GM19035 (cell line): ENCODE data around the gene KRT37.
"Not testable (repeated sequence)": the region's sequence is repeated elsewhere in the genome, so short reads cannot be mapped to it uniquely, and the experiment has no call there.

ENCODE experiments used
- ATAC-seq: cut with Tn5 transposase; IDR thresholded peaks from one replicate; pipeline ENCODE4 v1.9.1; 2021; ENCODE audit not compliant: unreplicated experiment

The KRT37 gene

DNA sequence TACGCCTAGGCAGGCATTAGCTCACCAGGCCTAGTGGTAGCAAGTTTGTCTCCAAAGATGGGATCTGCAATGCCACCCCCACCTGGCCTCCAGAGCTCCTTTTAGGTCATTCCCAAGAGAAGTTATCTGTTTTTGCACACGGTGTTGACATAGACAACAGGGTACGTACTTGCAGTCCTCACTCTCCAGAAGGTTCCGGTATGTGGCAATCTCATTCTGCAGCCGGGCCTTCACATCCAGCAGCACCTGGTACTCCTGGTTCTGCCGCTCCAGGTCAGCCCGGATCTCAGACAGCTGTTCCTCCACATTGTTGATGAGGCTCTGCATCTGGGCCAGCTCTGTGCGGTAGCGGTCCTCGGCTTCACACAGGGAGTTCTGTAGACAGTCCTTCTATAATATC lies 17.2 kb downstream of the KRT37 start:
- ATAC-seq, result no peak

DNA sequence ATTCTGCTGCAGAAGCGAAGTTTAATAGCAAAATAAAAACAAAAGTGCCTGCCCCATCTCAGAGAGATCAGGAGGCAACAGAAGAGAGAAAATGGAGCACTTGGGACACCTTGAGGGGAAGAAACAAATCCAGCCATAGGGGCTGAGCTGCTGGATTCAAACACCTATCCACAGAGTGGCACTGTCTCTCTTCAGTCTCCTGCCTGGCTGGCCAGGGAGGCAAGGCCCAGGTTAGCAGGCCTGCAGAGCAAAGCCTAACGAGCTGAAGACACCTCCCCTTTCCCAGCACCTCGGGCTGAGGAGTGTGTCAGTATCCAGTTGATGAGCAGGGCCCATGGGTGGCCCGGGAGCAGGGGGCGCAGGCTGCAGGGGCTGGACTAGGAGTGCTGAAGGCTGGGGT lies 18.2 kb downstream of the KRT37 start:
- ATAC-seq, result no peak

- no peak for ATAC-seq
Measured at GRCh38 chr17:41404024-41404671, 20.2 kb downstream of the KRT37 start.

DNA sequence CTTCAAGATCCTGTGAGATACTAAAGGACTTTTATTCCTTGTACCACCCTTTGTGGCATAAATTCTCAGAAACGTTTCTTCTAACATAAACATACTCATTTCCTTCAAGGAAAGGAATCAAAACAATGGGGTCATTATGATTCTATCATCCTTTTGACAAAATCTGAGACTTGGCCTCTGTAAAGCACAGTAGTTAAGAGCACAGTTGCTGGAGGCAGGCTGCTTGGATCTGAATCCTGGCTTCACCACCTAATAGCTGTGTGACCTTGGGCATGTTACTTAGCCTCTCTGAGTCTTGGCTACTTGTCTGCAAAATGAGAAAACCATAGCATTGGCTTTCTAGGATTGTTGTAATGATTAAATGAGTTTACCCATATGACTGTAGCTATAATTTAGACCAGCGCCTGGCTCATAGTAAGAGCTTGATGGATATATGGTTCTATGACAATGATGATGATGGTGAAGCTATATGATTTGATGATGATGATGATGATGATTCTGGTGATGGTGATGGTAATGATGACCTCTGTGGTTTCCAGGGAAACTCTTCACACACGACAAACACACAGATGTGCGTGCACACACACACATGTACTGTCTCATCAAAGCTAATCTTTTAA lies 20.9 kb downstream of the KRT37 start:
- ATAC-seq, result no peak

DNA sequence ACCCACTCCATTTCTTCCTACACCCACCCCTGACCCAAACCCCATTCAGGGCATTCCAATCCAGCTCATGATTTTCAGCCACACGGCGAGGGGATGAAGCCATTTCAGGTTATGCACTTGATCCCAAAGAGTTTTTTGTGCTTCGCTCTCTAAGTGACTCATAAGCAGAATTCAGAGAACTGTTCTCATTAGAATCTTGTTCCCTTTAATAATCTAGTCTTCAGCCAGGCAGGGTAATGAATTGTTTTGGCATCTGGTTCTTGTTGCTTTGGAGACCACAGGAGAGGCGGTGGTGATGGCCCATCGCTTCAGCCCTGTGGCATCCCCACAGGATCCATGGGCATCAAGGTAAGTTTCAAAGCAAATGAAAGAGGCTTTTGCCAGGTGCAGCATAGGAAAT lies 22.2 kb downstream of the KRT37 start:
- ATAC-seq, result no peak

DNA sequence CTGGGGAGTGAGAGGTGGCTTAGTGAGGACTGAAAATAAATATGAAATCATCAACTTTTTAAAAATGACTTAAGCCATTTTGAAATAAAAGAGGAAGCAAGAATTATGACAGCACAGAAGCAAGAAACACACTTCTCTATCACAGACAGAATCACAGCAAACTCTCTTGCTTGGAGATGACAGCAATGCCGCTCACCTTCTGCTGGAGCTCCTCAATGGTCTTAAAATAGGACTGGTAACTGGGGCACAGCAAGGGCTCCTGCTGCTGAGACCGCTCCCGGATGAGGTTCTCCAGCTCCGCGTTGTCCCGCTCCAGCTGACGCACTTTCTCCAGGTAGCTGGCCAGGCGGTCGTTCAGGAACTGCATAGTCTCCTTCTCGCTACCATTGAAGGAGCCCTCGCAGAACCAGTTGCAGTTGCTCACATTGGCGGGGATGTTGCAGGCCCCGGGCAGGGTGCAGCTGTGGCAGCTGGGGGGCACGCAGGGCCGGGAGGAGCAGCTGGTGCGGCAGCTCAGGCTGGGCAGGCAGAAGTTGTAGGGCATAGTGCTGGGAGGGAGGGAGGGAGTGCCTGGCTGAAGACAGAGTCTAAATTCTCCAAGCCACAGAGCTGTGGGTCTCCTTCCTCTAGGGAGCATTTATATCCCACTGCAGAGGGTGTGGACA lies 27.3 kb downstream of the KRT37 start, which contains the start of gene KRT31:
TSS of gene KRT31 (minus strand) at position 613 of the 665 bp plus-strand sequence. CDS start at position 544, 69 bp downstream.
- ATAC-seq, result no peak

DNA sequence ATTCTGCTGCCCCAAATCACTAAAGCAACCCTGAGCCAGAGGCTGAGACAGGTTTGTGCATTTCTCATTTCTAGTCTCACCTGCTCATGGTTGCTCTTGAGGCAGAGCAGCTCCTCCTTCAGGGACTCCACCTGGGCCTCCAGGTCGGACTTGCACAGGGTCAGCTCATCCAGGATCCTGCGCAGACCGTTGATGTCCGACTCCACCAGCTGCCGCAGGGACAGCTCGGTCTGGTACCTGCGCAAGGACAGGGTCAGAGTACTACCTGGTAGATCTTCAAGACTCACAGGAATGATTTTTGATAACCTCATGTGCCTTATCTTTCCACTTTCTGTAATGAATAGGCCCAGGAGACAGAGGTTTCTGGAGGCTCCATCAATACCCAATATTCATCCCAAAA lies 28.0 kb downstream of the KRT37 start:
- ATAC-seq, result no peak

- no peak for ATAC-seq
Measured at GRCh38 chr17:41395611-41396010, 28.8 kb downstream of the KRT37 start.

GRCh38 chr17:41395044-41395443 lies 29.3 kb downstream of the KRT37 start:
- not testable (repeated sequence) for ATAC-seq

GRCh38 chr17:41394254-41394996 lies 30.0 kb downstream of the KRT37 start:
- ATAC-seq, result no peak

GRCh38 chr17:41393826-41394225 lies 30.6 kb downstream of the KRT37 start:
- no peak for ATAC-seq

DNA sequence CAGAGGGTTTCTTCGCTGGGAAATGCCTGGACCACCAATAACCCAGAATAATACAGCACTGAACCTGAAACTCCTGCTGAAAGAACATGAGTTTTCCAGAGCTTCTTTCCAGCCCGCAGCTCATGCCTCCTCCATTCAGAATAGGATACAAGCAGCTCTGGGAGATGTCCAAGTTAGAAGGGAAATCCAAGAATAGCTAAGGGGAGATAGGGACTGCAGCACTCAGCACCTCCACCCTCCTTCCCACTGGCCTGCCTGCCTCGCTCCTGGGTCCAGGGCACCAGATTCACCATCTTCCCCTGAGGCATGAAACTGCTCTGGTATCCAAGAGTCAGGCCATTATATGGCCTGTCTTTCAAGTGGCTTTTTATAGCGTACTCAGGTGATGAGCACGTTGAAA lies 31.1 kb downstream of the KRT37 start:
- ATAC-seq, result no peak

GRCh38 chr17:41392278-41392677 lies 32.1 kb downstream of the KRT37 start:
- no peak for ATAC-seq

DNA sequence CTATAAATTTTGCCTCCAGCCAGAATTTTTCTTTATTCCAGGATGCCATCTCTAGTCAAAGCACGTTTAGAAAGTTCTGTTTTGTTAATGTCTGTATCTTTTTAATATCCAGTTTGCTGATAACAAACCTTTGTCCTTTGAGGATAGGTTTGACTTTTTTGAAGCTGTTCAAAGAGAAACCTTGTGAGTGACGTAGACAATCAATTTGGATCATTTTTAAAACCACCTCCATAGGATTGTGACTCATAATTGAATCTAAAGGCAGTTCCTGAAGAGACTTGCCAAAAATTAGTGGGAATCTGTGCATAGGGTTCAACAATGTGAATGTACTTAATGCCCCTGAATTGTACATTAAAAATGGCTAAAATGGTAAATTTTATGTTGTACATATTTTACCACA lies 32.9 kb downstream of the KRT37 start:
- no peak for ATAC-seq

DNA sequence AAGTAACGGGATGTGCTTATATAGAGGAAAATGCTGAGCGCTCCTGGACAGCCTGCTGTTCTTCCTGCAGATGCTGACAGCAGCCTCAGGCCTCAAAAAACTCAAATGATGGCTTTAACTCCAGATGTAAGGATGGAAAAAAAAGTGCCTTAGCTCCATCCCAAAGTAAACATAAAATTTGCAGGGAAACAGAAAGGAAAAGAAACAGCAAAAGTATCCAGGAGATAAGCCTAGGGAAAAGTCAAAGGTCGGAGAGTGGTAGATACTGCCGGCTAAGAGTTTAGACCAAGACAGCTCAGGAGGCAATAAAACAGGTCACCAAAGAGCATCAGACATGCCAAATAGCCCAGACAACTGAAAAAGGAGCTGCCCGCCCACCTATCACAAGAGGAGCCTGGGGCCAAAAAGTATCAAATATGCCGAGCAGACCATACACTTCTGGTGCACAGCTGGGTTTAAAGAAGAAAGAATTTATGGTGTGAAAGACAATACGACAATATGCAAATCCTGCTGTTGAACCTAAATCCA lies 33.9 kb downstream of the KRT37 start:
- ATAC-seq, result no peak

DNA sequence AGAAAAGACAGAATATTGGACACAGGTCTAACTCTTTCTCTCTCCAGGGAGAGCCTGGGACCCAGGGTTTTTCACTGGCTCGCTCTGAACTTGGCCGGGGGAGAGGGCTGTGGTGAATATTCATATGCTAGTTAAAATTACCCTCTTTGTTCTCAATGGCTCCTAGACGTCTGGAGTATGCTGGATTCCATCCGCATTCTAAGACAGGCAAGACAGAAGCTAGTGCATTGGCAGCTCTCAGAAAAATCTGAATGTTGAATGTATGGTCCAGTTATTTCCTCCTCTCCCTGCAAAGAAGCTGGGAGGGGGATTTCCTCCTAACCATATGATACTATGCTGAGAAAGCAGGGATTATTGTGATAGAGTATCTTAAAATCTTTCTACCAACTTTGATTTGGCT lies 36.7 kb downstream of the KRT37 start:
- ATAC-seq, result no peak

- no peak for ATAC-seq
Measured at GRCh38 chr17:41386227-41386626, 38.2 kb downstream of the KRT37 start.

DNA sequence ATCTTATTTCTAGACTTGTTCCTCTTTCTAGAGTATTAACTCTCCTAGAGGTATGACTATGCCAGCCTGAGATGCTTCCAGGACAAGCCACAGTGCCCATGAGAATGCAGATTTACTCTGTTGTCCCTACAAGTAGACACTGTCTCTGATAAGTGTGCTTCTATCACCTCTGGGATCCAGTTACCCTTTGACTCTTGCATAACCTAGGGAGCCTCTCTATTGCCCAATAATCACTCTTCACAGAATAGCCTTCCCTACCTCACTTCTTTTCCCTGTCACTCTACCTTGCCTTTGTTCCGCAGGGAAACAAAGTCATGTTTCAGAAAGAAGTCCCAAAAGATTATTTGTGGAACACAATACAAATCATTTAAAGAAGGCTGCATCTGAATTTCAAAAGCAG lies 40.7 kb downstream of the KRT37 start:
- no peak for ATAC-seq

DNA sequence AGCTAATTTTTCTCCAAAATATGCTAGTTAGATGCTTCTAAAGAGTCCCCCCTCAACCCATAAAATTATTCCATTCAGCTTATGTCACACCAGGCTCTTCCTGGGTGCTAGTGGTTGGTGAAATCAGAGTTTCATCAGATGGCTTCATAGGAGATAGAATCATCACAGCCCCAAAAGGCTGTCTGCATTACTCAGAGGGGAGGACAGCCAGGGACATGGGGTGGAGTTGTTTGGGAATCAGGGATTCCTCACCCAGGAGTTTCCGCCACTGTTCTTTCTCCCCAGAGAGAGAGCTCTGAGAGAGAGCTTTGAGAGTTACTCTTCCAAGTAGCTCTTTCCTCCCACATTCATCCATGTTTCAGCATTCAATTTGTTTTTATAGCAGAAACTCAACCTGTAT lies 42.0 kb downstream of the KRT37 start:
- ATAC-seq, result no peak

DNA sequence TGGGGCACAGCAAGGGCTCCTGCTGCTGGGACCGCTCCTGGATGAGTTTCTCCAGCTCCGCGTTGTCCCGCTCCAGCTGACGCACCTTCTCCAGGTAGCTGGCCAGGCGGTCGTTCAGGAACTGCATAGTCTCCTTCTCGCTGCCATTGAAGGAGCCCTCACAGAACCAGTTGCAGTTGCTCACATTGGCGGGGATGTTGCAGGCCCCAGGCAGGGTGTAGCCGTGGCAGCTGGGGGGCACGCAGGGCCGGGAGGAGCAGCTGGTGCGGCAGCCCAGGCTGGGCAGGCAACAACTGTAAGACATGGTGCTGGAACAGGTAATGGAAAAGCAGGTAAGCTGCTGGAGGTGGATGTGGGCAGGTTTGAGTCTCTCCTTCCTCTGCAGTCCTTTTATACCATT lies 42.4 kb downstream of the KRT37 start, which contains the start of gene KRT34:
TSS of gene KRT34 (minus strand) at position 364 of the 400 bp plus-strand sequence. CDS start at position 304, 60 bp downstream.
- ATAC-seq, result not testable (repeated sequence)

GRCh38 chr17:41380091-41380490 lies 44.3 kb downstream of the KRT37 start:
- not testable (repeated sequence) for ATAC-seq
